DOHH2 (cell line): Measurements from ENCODE around the gene GAS7.
A peak's percentile ranks its signal among the peaks of the same experiment; 100 is the strongest.
"Not testable (repeated sequence)": the region's sequence is repeated elsewhere in the genome, so short reads cannot be mapped to it uniquely, and the experiment has no call there.

Experiments used
- H3F3A ChIP-seq: fragments of 200-600 bp; sonication (generic), shearing (Covaris generic); 2 replicates; pipeline ENCODE4 v1.6.0; 2016; ENCODE audit warnings: antibody characterized with exemption, mild to moderate bottlenecking; ENCODE audit not compliant: control insufficient read depth, insufficient read depth
- H3K27ac ChIP-seq: fragments of 200-600 bp; sonication (generic); 2 replicates; pipeline ENCODE4 v1.5.1; 2014; ENCODE audit warnings: low read depth, mild to moderate bottlenecking, low read length, moderate library complexity
- H3K27me3 ChIP-seq: fragments of 200-600 bp; sonication (generic); 2 replicates; pipeline ENCODE4 v1.6.1; 2014; ENCODE audit warnings: mild to moderate bottlenecking, low read length, mixed read lengths; ENCODE audit not compliant: control insufficient read depth
- H3K36me3 ChIP-seq: fragments of 200-600 bp; sonication (generic); 2 replicates; pipeline ENCODE4 v1.6.1; 2014; ENCODE audit warnings: mild to moderate bottlenecking, low read length, moderate library complexity, mixed read lengths; ENCODE audit not compliant: control insufficient read depth
- H3K4me1 ChIP-seq: fragments of 200-600 bp; sonication (generic); 2 replicates; pipeline ENCODE4 v1.6.1; 2014; ENCODE audit warnings: mild to moderate bottlenecking, low read length, mixed read lengths; ENCODE audit not compliant: control insufficient read depth
- H3K4me2 ChIP-seq: fragments of 200-600 bp; sonication (generic); 2 replicates; pipeline ENCODE4 v1.6.0; 2014; ENCODE audit warnings: mild to moderate bottlenecking, low read length, moderate library complexity
- H3K4me3 ChIP-seq: fragments of 200-600 bp; sonication (generic); 2 replicates; pipeline ENCODE4 v1.5.1; 2014; ENCODE audit warnings: mild to moderate bottlenecking, low read length, mixed read lengths
- H3K79me2 ChIP-seq: fragments of 200-600 bp; sonication (generic); 2 replicates; pipeline ENCODE4 v1.6.1; 2014; ENCODE audit warnings: mild to moderate bottlenecking, low read length, mixed read lengths; ENCODE audit not compliant: control insufficient read depth
- H3K9me2 ChIP-seq: fragments of 200-600 bp; sonication (generic); replicated peaks from 2 replicates; pipeline ENCODE4 v1.6.1; 2014; ENCODE audit warnings: mild to moderate bottlenecking, low read length, mixed read lengths; ENCODE audit not compliant: control insufficient read depth
- H3K9me3 ChIP-seq: fragments of 200-600 bp; sonication (generic); 2 replicates; pipeline ENCODE4 v1.6.1; 2014; ENCODE audit warnings: antibody characterized with exemption, low read length, mixed read lengths; ENCODE audit not compliant: control insufficient read depth, insufficient read depth
- H4K20me1 ChIP-seq: fragments of 200-600 bp; sonication (generic); 2 replicates; pipeline ENCODE4 v1.6.0; 2014; ENCODE audit warnings: low read depth, mild to moderate bottlenecking, antibody characterized with exemption, low read length, moderate library complexity; ENCODE audit not compliant: control insufficient read depth, insufficient read depth
- CTCF ChIP-seq: fragments of 200-600 bp; sonication (generic); IDR thresholded peaks from one replicate; pipeline ENCODE4 v1.5.1; 2014; ENCODE audit warnings: antibody characterized with exemption, mild to moderate bottlenecking, low read depth, low read length; ENCODE audit not compliant: poor library complexity, severe bottlenecking
- EZH2phosphoT487 ChIP-seq: fragments of 200-600 bp; sonication (generic); IDR thresholded peaks from 2 replicates; pipeline ENCODE4 v1.6.1; 2017; ENCODE audit warnings: borderline replicate concordance, mild to moderate bottlenecking, antibody characterized with exemption, low read length, moderate library complexity, mixed read lengths

The GAS7 gene

GRCh38 chr17:10059684-10060211, 138.7 kb downstream of the GAS7 start:
- no peak for TF ChIP-seq CTCF
- TF ChIP-seq EZH2phosphoT487, result no peak
- Histone ChIP-seq H3K4me2 (peak overlapping the region; percentile 50), H4K20me1 (no peaks in the 10 kb centered on the region), H3K9me2 (no peaks in the 10 kb centered on the region), H3F3A (no peaks in the 10 kb centered on the region), H3K79me2 (no peaks in the 10 kb centered on the region), H3K36me3 (no peaks in the 10 kb centered on the region), H3K4me1 (peaks cover 16% of the 10 kb centered on the region), H3K9me3 (no peaks in the 10 kb centered on the region; the same call in 1 of the 2 replicates), H3K27ac (no peak overlapping the region), H3K27me3 (no peaks in the 10 kb centered on the region), H3K4me3 (0 out of 2 replicates have a peak overlapping the region, but pooled peaks have one; percentile 17)

DNA sequence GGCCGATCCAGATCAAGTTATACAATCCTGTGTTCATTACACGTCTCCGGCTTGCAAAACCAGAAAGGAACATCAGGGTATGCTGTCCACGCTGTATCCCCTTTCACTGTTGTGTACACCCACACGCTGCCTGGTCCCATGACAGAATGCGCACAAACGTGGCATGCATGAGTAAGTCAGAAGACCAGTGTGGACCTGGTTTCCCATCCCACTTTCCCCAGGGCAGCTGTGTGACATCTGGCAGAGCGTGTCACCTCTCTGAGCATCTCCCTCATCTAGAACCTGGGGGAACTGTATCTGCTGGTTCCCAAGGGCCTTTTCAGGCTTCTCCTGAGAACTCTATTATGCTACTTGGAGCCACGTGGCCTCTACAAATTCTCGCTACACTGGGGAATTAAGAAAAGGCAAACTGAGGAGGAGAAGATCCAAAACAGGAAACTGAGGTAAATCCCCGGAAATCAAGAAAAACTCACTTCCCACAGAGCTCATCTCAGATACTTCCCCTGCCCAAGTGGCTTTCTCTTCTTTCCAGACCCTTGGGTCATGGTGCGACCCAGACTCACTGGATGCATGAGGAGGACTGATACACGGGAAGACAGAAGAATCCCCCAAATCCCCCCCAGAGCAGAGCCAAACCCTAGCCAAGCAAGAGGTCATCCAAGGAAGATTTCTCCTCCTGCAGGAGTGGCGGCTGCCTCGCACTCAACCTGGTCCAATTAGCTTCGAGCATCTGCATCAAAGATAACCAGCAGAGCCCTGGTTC, 139.3 kb downstream of the GAS7 start:
- no peak overlapping the region for H3K27ac ChIP-seq
- H3K9me2 ChIP-seq, result no peaks in the 10 kb centered on the region
- peak overlapping the region; percentile 50 for H3K4me2 ChIP-seq
- H3K9me3 ChIP-seq, result no peaks in the 10 kb centered on the region; the same call in 1 of the 2 replicates
- no peaks in the 10 kb centered on the region for H3K27me3 ChIP-seq
- H3K4me3 ChIP-seq, result peak overlapping the region; percentile 17; the same call in 1 of the 2 replicates
- H4K20me1 ChIP-seq, result no peaks in the 10 kb centered on the region
- H3F3A ChIP-seq, result no peaks in the 10 kb centered on the region
- TF ChIP-seq CTCF (no peak), EZH2phosphoT487 (no peak)
- no peaks in the 10 kb centered on the region for H3K36me3 ChIP-seq
- no peaks in the 10 kb centered on the region for H3K79me2 ChIP-seq
- peaks cover 16% of the 10 kb centered on the region for H3K4me1 ChIP-seq

DNA sequence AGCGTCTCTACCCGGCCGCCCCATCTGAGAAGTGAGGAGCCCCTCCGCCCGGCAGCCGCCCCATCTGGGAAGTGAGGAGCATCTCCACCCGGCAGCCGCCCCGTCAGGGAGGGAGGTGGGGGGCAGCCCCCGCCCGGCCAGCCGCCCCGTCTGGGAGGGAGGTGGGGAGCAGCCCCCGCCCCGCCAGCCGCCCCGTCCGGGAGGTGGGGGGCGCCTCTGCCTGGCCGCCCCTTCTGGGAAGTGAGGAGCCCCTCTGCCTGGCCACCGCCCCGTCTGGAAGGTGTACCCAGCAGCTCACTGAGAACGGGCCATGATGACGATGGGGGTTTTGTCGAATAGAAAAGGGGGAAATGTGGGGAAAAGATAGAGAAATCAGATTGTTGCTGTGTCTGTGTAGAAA, 140.9 kb downstream of the GAS7 start:
- H3K4me1 ChIP-seq, result peaks cover 16% of the 10 kb centered on the region
- not testable (repeated sequence) for H3F3A ChIP-seq, H3K27ac ChIP-seq, H3K4me2 ChIP-seq, H4K20me1 ChIP-seq, H3K27me3 ChIP-seq, H3K9me2 ChIP-seq, H3K4me3 ChIP-seq, H3K9me3 ChIP-seq, H3K79me2 ChIP-seq, H3K36me3 ChIP-seq

DNA sequence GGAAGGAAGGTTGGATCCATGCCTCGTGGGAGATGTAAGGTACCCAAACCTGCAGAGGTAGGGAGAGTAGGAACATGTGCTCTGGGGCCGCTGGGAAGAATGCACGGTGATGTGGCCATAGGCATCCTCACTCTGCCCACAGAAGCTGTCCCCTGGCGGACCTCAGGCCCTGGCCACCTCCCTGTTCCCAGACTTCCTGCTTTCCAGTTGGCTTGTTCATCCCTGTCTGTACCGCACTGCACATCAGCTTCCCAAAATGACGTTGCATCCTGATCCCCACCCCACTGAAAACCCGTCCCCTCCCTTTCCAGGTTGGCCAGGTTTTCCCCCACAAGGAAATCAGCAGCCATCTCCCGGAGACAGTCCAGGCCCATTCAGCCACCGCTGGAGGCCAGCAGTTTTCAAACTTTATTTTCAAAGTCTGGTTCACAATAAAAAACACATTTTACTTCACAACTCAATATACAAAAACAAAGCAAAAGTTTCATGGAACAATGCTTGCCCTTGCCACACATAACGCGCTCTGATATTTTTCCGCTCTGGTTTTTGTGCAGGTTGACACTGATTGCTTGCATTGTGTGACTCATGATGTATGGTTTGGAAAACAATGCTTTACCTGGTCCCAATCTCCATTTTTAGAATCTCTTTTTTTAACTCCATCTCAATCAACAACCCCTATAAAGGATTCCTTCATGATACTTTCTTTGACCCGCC, 143.0 kb downstream of the GAS7 start:
- H3K9me2 ChIP-seq, result no peaks in the 10 kb centered on the region
- no peaks in the 10 kb centered on the region for H3K79me2 ChIP-seq
- H3K4me1 ChIP-seq, result peaks cover 16% of the 10 kb centered on the region
- no peaks in the 10 kb centered on the region for H3K27me3 ChIP-seq
- no peak overlapping the region for H3K4me3 ChIP-seq
- H3K9me3 ChIP-seq, result no peaks in the 10 kb centered on the region; the same call in 1 of the 2 replicates
- no peak overlapping the region for H3K4me2 ChIP-seq
- no peaks in the 10 kb centered on the region for H4K20me1 ChIP-seq
- TF ChIP-seq EZH2phosphoT487 (no peak), CTCF (no peak)
- no peaks in the 10 kb centered on the region for H3K36me3 ChIP-seq
- no peaks in the 10 kb centered on the region for H3F3A ChIP-seq
- no peak overlapping the region for H3K27ac ChIP-seq
